GM21360 (cell line): Measurements from ENCODE around the gene ISYNA1.
"Not testable (repeated sequence)": the region's sequence is repeated elsewhere in the genome, so short reads cannot be mapped to it uniquely, and the experiment has no call there.

ENCODE experiments used
- ATAC-seq: cut with Tn5 transposase; IDR thresholded peaks from one replicate; pipeline ENCODE4 v1.9.1; 2021; ENCODE audit warnings: mild to moderate bottlenecking, moderate library complexity; ENCODE audit not compliant: unreplicated experiment

ISYNA1 gene

DNA sequence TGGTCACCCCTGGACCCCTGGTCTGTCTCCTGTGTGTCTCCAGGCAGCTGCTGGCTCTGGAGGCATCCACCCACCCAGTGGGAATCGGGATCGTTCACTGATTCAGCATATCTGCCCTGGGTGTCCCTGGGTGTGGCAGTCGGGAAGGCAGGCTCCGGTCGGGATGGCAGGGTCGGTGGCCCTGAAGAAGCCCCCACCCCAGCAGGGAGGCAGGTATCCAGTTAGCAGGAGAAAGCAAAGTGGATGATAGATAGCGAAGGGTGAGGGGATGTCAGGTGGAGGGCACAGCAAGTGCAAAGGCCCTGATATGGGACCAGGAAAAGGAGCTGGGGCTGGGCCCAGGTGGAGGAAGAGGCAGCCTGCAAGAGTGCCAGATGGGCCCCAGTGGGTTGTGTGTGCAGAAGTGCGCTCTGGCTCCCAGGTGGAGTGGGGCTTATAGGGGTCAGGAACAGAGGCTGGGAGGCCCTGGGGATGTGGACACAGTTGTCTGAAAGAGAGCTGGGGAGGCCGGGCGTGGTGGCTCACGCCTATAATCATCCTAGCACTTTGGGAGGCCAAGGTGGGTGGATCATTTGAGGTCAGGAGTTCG lies 16.5 kb downstream of the ISYNA1 start:
- ATAC-seq: no peak

- ATAC-seq: no peak
These were observed 17.0 kb downstream of the ISYNA1 start for GRCh38 chr19:18420930-18421329.

DNA sequence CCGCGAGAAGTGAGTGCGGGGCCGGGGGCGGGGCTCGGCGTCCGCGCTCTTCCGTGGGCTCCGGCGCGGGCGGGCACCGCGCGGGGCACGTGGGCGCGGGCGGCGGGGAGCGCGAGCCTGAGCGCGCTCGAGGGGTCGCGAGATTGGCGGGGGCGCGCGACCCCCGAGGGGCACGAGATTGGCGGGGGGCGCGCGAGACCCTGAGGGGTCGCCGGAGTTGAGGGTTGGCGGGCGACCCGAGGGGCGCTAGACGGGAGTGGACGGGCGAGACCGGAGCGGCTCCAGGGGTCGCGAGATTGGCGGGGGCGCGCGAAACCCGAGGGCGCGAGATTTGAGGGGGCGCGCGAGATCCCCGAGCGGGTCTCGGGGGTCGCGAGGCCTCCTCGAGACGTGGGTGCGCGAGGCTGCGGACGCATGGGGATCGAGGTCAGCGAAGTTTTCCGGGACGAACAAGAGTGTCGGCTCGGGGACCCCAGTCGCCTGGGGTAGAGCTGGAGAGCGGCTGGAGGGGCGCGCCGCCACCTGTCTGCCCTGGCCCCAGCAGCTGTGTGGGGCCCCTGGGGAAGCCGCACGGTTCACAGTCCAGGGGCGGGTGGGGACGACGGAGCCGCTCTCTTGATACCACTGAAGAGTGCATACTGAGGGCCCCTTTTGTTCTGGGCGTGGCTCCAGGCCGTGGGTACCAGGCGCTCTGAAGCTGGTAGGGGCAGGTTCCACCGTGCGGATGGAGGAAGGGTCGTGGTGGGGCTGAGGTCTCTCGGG lies 18.1 kb downstream of the ISYNA1 start:
- no peak for ATAC-seq

GRCh38 chr19:18419195-18419698 lies 18.7 kb downstream of the ISYNA1 start, which contains the start of gene SSBP4:
Gene SSBP4, plus strand, starts transcription at chr19:18419398. Its CDS starts 251 bp downstream, at chr19:18419649.
- ATAC-seq: no peak

DNA sequence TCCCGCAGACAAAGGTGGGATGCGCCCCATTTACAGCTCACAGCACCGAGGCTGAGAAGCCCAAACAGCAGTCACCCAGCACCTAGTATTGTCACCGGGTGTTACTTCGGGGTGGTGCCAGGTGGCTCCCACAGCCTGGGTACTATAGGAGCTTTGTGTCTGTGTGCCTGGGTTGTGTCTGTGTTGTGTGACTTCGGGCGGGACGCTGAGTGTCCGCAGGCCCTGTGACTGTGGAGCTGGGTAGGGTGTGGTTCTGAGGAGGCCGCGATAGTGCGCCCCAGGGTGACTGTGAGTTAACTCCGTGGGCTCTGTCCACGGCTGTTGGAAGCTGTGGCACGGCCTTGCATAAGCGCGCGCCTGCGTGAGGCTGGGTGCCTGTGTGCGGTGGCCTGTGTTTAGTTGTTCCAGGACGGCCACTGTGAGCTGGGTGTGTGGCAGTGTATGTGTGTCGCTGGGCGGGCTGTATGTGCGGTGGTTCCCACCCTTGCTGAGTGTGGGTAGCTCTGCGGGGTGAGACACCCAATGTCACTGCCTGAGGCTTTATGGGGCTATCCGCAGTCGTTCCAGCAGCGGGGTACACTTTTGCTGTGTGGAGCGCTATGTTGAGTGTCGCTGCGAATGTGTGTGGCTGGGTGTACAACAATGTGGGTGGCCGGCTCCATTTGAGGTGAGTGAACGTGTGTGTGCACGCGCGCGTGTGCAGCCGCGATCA lies 19.3 kb downstream of the ISYNA1 start:
- no peak for ATAC-seq

DNA sequence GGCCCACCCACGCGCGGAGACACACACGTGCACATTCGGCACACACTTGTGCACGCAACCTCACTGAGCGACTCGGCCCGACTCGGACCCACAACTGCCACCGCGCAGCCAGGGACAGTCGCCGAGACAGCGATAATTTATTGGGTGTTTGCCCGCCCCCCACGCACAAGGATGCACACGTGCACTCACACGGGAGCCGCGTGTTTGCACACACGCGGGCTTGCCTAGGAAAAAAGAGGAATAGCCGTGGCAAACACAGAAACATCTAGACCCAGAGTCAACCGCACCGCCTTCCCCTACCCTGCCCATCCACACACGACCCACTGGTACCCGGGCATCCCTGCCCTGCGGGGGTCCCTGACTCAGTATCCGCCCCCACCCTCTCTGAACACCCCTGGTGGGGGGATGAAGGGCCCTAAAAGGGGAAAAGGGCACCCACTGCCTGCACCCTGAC lies 19.9 kb downstream of the ISYNA1 start:
- ATAC-seq: no peak

DNA sequence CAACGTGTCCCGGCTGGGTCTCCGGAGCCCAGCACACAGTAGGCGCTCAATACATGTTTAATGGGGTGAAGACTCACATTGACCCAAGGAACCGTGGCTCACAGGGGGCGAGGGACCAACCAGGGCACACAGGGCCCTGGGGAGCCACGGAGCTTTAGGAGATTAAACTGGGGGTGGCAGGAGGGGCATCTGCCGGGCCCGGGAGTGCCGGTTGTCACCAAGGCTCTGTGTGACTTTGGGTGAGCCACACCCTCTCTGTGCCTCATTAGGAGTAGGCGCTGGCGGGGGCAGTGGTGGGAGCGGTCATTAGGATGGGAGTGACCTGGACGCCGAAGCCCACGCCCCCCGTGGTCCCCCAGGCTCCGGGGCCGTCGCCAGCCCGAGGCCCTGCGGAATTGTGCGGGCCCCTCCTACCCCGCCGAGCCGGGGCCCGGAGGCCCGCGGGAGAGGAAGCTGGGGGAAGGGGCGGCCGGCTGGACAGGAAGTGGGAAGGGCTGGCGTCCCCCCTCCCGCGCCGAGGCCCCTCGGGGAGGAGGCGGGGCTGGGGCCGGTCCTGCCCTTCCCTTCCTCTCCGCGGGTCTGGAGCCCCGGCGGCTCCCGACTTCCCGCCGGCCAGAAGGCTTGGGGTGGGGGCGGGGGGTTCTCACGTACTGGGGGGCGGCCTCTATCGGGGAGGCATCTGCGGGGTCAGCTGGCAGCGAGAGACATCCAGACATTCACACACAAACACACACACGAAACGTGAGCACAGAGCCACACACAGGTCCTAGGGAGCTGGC lies 20.5 kb downstream of the ISYNA1 start:
- no peak for ATAC-seq

DNA sequence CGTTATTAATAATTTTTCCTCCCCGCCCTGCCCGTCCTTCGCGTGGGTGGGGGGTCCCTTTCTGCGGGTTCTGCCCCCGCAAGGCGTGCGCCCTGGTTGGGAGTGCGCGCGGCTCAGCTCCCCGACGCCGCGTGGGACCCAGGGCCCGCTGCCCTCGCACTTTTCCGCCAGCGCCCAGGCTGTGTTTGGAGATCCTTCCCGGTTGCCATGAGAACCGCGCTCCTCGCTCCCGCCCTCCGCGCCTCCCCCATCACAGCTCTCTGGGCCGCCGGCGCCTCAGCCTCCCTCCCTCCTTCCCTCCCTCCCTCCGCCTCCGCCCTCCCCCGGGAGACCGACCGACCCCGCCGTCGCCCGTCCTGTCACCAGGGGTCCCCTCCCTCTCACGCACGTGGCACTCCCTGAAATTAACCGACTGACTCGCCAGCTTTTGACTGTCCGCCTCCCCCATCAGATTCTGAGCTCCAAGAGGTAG lies 21.1 kb downstream of the ISYNA1 start:
- ATAC-seq: no peak

GRCh38 chr19:18415178-18415867 lies 22.6 kb downstream of the ISYNA1 start:
- no peak for ATAC-seq

DNA sequence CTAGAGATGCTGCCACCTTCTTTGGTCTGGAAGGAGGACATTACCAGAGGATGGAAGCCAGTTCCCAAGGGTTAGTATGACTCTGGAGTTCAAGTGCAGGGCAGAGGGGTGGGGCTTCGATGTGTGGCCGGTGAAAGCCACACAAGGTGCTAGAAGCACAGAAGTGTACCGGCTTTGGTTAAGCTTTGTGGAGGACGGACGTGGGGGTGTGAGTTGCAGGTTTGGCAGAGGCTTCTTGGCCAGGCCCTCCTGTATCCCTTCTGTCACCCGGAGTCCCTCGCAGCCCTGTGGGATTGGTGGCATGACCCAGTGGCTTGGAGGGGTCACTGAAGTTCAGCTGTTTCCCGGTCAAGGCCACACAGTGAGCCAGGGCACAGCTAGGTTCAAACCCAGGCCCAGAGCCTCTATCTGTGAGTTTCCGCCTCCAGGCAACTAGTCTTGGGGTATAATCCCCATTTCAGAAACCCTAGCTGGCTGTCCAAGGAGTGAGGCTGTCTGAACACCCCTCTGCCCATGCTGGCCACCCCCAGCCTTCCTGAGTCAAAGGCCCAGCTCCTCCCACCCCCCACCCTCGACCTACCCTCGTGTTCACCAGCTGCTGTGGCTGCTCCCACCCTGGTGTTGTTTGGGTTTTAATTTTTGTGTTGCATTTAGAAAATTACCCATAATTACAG lies 23.3 kb downstream of the ISYNA1 start:
- no peak for ATAC-seq

GRCh38 chr19:18412610-18413239 lies 25.2 kb downstream of the ISYNA1 start:
- no peak for ATAC-seq

GRCh38 chr19:18408053-18408476 lies 29.9 kb downstream of the ISYNA1 start:
- no peak for ATAC-seq

DNA sequence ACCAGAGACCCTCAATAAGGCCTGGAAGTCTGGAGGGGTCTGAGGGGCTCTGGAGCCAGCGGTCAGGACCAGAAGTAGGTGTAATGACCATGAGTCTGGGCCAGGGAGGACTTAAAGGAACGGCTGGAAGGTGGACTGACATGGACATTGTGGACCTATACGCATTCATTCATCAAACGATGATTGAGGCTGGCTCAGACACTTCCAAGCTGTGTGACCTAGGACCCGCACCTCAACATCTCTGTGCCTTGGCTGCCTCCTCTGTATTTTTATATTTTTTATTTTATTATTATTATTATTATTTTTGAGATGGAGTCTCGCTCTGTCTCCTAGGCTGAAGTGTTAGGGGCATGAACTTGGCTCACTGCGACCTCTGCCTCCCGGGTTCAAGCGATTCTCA lies 31.2 kb downstream of the ISYNA1 start:
- no peak for ATAC-seq

- ATAC-seq: not testable (repeated sequence)
These were observed 32.2 kb downstream of the ISYNA1 start for GRCh38 chr19:18405754-18406153.

DNA sequence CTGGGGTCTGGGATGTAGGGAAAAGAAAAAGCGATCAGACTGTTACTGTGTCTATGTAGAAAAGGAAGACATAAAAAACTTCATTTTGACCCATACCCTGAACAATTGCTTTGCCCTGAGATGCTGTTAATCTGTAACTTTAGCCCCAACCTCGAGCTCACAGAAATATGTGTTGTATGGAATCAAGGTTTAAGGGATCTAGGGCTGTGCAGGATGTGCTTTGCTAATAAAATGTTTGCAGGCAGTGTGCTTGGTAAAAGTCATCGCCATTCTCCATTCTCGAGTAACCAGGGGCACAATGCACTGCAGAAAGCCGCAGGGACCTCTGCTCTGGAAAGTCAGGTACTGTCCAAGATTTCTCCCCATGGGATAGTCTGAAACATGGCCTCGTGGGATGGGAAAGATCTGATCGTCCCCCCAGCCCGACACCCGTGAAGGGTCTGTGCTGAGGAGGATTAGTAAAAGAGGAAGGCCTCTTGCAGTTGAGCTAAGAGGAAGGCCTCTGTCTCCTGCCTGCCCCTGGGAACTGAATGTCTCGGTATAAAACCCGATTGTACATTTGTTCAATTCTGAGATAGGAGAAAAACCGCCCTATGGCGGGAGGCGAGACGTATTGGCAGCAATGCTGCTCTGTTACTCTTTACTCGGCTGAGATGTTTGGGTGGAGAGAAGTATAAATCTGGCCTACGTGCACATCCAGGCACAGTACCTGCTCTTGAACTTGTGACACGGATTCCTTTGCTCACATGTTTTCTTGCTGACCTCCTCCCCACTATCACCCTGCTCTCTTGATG lies 35.3 kb downstream of the ISYNA1 start:
- ATAC-seq: not testable (repeated sequence)

- ATAC-seq: no peak
These were observed 36.3 kb downstream of the ISYNA1 start for GRCh38 chr19:18401580-18402112.

DNA sequence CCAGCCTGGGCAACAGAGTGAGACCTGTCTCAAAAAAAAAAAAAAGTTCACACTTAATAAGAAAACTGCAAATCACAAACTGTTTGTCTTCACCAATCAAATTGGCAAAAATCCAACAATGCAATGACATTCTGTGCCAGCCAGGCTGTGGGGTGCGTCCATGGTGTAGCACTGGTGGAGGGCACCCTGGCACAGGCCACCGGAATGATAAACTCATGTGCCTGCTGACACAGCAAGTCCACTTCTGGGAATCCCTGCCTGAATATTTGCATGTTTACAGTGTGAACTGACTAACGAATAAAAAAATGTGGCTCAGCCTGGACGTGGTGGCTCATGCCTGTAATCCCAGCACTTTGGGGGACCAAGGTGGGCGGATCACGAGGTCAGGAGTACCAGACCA lies 38.9 kb downstream of the ISYNA1 start:
- ATAC-seq: no peak
